HepG2 (cell line): ENCODE measurements around the gene COQ8A. TPM values are rescaled to one million over a fixed set of nuclear protein-coding genes. Genes with fewer than 3 reads are reported as not detected.

Source experiments
- ATAC-seq: fragments of 200-7000 bp; cut with Tn5 transposase; 3 replicates; pipeline ENCODE4 v1.9.1; 2020; ENCODE audit warnings: mild to moderate bottlenecking, moderate library complexity
- BruUV-seq: library from RNA; stranded (reverse); fragments of 400-500 nt; replicated peaks from 2 replicates; lab custom pipeline; 2021; lab: Mats Ljungman, UMichigan
- CTCF ChIA-PET: fragments of 300-600 bp; formaldehyde crosslinking; extraction: SDS; loops from one replicate; lab custom pipeline; 2021; ENCODE audit warnings: low total read pairs, inconsistent platforms, low intra/inter-chr PET ratio; lab: Yijun Ruan, JAX
- POLR2A ChIA-PET: fragments of 350-600 bp; sonication (Branson Sonifier 250); formaldehyde crosslinking; loops from one replicate; lab custom pipeline; 2020; ENCODE audit warnings: antibody characterized with exemption, inconsistent platforms; lab: Yijun Ruan, JAX
- DNase-seq: peaks from one replicate; pipeline ENCODE4 v3.0.0-alpha.2; 2015; ENCODE audit warnings: low spot score
- FAIRE-seq: peaks from 3 replicates; lab custom pipeline; 2011; peaks lifted over from hg19 to GRCh38; lab: Jason Lieb, UNC
- H2AFZ ChIP-seq: one replicate; pipeline ENCODE4 v1.6.1; 2011; ENCODE audit warnings: low read length, inconsistent platforms
- H3K27ac ChIP-seq: fragments of 300-600 bp; 3 replicates; pipeline ENCODE4 v1.8.0; 2011; ENCODE audit warnings: mixed run types, mild to moderate bottlenecking, mixed read lengths, low read length, inconsistent platforms; ENCODE audit not compliant: insufficient read depth; ENCODE audit errors: extremely low read length
- H3K27me3 ChIP-seq, 2 experiments: fragments of 200-600 bp in 1 of 2; 2 replicates in 1 of 2; 3 replicates in 1 of 2; pipeline versions ENCODE4 v1.6.0 to v1.8.0; 2011; ENCODE audit warnings: low read length in 2 of 2, mild to moderate bottlenecking in 2 of 2, moderate library complexity in 2 of 2, inconsistent platforms in 1 of 2; ENCODE audit not compliant: insufficient read depth in 2 of 2, control insufficient read depth in 1 of 2
- H3K36me3 ChIP-seq, 2 experiments: fragments of 200-600 bp in 1 of 2; replicated peaks in 1 of 2; 2 replicates in 1 of 2; 3 replicates in 1 of 2; pipeline versions ENCODE4 v1.5.1 to v1.8.0; 2011; ENCODE audit warnings: low read length in 2 of 2, inconsistent platforms in 1 of 2; ENCODE audit not compliant: insufficient read depth in 2 of 2, control insufficient read depth in 1 of 2
- H3K4me1 ChIP-seq: 2 replicates; pipeline ENCODE4 v1.5.1; 2012; ENCODE audit warnings: low read length, inconsistent platforms; ENCODE audit not compliant: insufficient read depth
- H3K4me2 ChIP-seq: 2 replicates; pipeline ENCODE4 v1.6.0; 2011; ENCODE audit warnings: low read depth, low read length, inconsistent platforms
- H3K4me3 ChIP-seq, 3 experiments: fragments of 200-600 bp in 1 of 3; sonication (generic), shearing (Covaris generic) in 1 of 3; replicated peaks in 1 of 3; 2 replicates each; pipeline ENCODE4 v1.5.1; 2011 to 2016; ENCODE audit warnings: low read length in 3 of 3, inconsistent platforms in 2 of 3, low read depth in 2 of 3, mild to moderate bottlenecking in 2 of 3, control low read depth in 1 of 3, mixed read lengths in 1 of 3; ENCODE audit not compliant: insufficient read depth in 1 of 3
- H3K79me2 ChIP-seq: one replicate; pipeline ENCODE4 v1.6.1; 2011; ENCODE audit warnings: low read length, inconsistent platforms; ENCODE audit not compliant: insufficient read depth
- H3K9ac ChIP-seq: 2 replicates; pipeline ENCODE4 v1.6.0; 2011; ENCODE audit warnings: mild to moderate bottlenecking, low read depth, low read length, inconsistent platforms; ENCODE audit not compliant: insufficient read depth
- H3K9me3 ChIP-seq: 2 replicates; pipeline ENCODE4 v1.5.1; 2012; ENCODE audit warnings: mild to moderate bottlenecking, low read length
- H4K20me1 ChIP-seq: 2 replicates; pipeline ENCODE4 v1.6.0; 2011; ENCODE audit warnings: inconsistent platforms, mild to moderate bottlenecking, low read length, moderate library complexity; ENCODE audit not compliant: insufficient read depth
- BCL6 ChIP-seq: IDR thresholded peaks from 2 replicates; pipeline ENCODE4 v1.6.1; 2016; ENCODE audit warnings: missing genetic modification reagents, missing compliant biosample characterization
- GLI4 ChIP-seq: sonication (generic); formaldehyde crosslinking; IDR thresholded peaks from 2 replicates; pipeline ENCODE4 v1.5.1; 2020; ENCODE audit warnings: missing genetic modification reagents, mild to moderate bottlenecking, moderate library complexity, borderline replicate concordance
- HES4 ChIP-seq: sonication (generic); formaldehyde crosslinking; IDR thresholded peaks from 2 replicates; pipeline ENCODE4 v1.9.0; 2021; ENCODE audit warnings: mild to moderate bottlenecking, missing genetic modification reagents, borderline replicate concordance
- NFYB ChIP-seq: sonication (generic); formaldehyde crosslinking; IDR thresholded peaks from 2 replicates; pipeline ENCODE4 v1.4.0; 2020; ENCODE audit warnings: missing genetic modification reagents
- RNF2 ChIP-seq: fragments of 450-650 bp; conservative IDR thresholded peaks from 2 replicates; pipeline ENCODE4 v1.6.1; 2016; ENCODE audit warnings: low read depth
- TFAP4 ChIP-seq: sonication (generic); IDR thresholded peaks from 2 replicates; pipeline ENCODE4 v1.6.1; 2016; ENCODE audit warnings: low read depth, borderline replicate concordance
- ZNF605 ChIP-seq: sonication (generic); formaldehyde crosslinking; IDR thresholded peaks from 2 replicates; pipeline ENCODE4 v1.8.0; 2022; ENCODE audit warnings: mild to moderate bottlenecking, missing genetic modification reagents
- ZSCAN29 ChIP-seq: sonication (generic); formaldehyde crosslinking; conservative IDR thresholded peaks from 2 replicates; pipeline ENCODE4 v1.4.0; 2020; ENCODE audit warnings: mild to moderate bottlenecking, missing genetic modification reagents
- WGBS: methylation state at CpG from one replicate; pipeline ENCODE4 v1.1.6; 2017; ENCODE audit warnings: low lambda C conversion rate; 5-methylcytosine and 5-hydroxymethylcytosine counted together
- in situ Hi-C: cut with HindIII; loops from 2 replicates; pipeline ENCODE4 v1.10.0; 2017; ENCODE audit warnings: low pct_unique_long_range_greater_than_20kb; ENCODE audit not compliant: extremely low pct_ligation_motif_present
- intact Hi-C: fragments of 100-400 bp; cut with micrococcal nuclease; formaldehyde crosslinking; loops from one replicate; pipeline ENCODE4 v1.10.0; 2022; ENCODE audit not compliant: unreplicated experiment
- polyA plus RNA-seq, 8 experiments: library from polyadenylated mRNA; depleted of rRNA in 3 of 8; stranded (reverse) in 7 of 8; unstranded in 1 of 8; fragments of >200 nt; fragmentation: Illumina TruSeq in 4 of 8; extraction: Trizol in 4 of 8; gene quantifications; 2 replicates each; pipeline versions ENCODE4 v1.2.1 to v1.2.3, GENCODE V29; 2011 to 2016; ENCODE audit warnings: low read depth in 4 of 8, missing spikeins in 1 of 8, mixed read lengths in 1 of 8; ENCODE audit not compliant: insufficient read depth in 1 of 8
- total RNA-seq, 5 experiments: library from RNA; depleted of rRNA; stranded (reverse); fragments of >200 nt; fragmentation: Illumina TruSeq; extraction: Trizol; gene quantifications; 2 replicates each; pipeline ENCODE4 v1.2.3, GENCODE V29; 2016; ENCODE audit warnings: low read depth in 1 of 5

Gene COQ8A
- total and polyA plus RNA-seq, 2 of the 13 experiments (the other 11 are each of a cell fraction or from before 2014, with no cell fraction given): 60.4 to 88.7 TPM

- Histone ChIP-seq H3K79me2 (peaks cover 50% of the 10 kb centered on the region), H3K27me3 (no peaks in the 10 kb centered on the region; a peak in 1 of 5 replicates), H3K36me3 (no peaks in the 10 kb centered on the region), H2AFZ (no peak overlapping the region), H3K9ac (peak overlapping the region; percentile 86), H3K4me3 (peak overlapping the region; percentile 72 to 83 (median 77)), H3K4me2 (peak overlapping the region; percentile 94), H3K9me3 (no peaks in the 10 kb centered on the region), H4K20me1 (peaks cover 8% of the 10 kb centered on the region; the same call in 1 of the 2 replicates), H3K4me1 (peaks cover 67% of the 10 kb centered on the region), H3K27ac (peak overlapping the region; percentile 79)
- DNase-seq (no peak), FAIRE-seq (no peak), ATAC-seq (no peak)
- in situ Hi-C loops: no loop called here
- ChIA-PET POLR2A (interaction anchor here (0.9 to 3.2 kb wide), 4 partner anchors 8 to 34 kb away, joined by 3 to 35 read pairs (median 15); no protein-coding TSS in a partner anchor), CTCF (no interaction called here)
- no TSS peak for BruUV-seq
- intact Hi-C loops: no loop called here
- TF ChIP-seq NFYB (CRISPR knock-in tag) (no peak), GLI4 (CRISPR knock-in tag) (no peak), ZNF605 (CRISPR knock-in tag) (no peak), HES4 (0 out of 2 replicates have a peak, but pooled peaks have one; percentile 10), BCL6 (CRISPR knock-in tag) (0 out of 2 replicates have a peak, but pooled peaks have one; percentile 4), RNF2 (no peak), TFAP4 (peak; percentile 35; the same call in 1 of the 2 replicates)
- WGBS: 10% methylated on average over 6 of the region's 6 CpGs
Observed at GRCh38 chr1:226940806-226941067, 643 bp downstream of the COQ8A start.

- intact Hi-C loops (no loop called here), in situ Hi-C loops (no loop called here)
- no TSS peak for BruUV-seq
- no peak overlapping the region for H3K27ac ChIP-seq
- peaks cover 15% of the 10 kb centered on the region for H4K20me1 ChIP-seq
- no peak for DNase-seq
- no peaks in the 10 kb centered on the region for H3K9me3 ChIP-seq
- no peaks in the 10 kb centered on the region for H3K36me3 ChIP-seq
- H3K4me2 ChIP-seq: peak overlapping the region; percentile 94
- peak overlapping the region; percentile 41; the same call in 1 of the 2 replicates for H3K9ac ChIP-seq
- ATAC-seq: no peak
- FAIRE-seq: no peak
- H2AFZ ChIP-seq: no peak overlapping the region
- WGBS: 63% methylated on average over 3 of the region's 3 CpGs
- H3K27me3 ChIP-seq: no peaks in the 10 kb centered on the region; a peak in 1 of 5 replicates
- TF ChIP-seq ZSCAN29: no peak
- ChIA-PET CTCF (no interaction called here), POLR2A (interaction anchor here (6.5 kb wide), 1 partner anchor 32 kb away, joined by 46 read pairs; no protein-coding TSS in a partner anchor)
- H3K4me1 ChIP-seq: peaks cover 83% of the 10 kb centered on the region
- H3K79me2 ChIP-seq: peaks cover 67% of the 10 kb centered on the region
- H3K4me3 ChIP-seq: peak overlapping the region; percentile 11 to 83 (median 49); a peak in 3 of 6 replicates
Observed at GRCh38 chr1:226942392-226942791, 2.3 kb downstream of the COQ8A start.
